SKM-1 treated with dmso at 0.1 percent for 144 hours (cell line): ENCODE results near the gene BMPER.

Experiments
- DNase-seq: peaks from one replicate; lab custom pipeline; 2025; ENCODE audit not compliant: unreplicated experiment; lab: John Stamatoyannopoulos, UW

BMPER gene

GRCh38 chr7:33921216-33921938 is 16.0 kb downstream of the BMPER start:
- DNase-seq, result no peak

- no peak for DNase-seq
Observed at GRCh38 chr7:33922820-33923219, 17.5 kb downstream of the BMPER start.

- DNase-seq, result no peak
Observed at GRCh38 chr7:33923440-33924229, 18.3 kb downstream of the BMPER start.

- no peak for DNase-seq
Observed at GRCh38 chr7:33926535-33926934, 21.2 kb downstream of the BMPER start.

GRCh38 chr7:33928986-33929385 is 23.6 kb downstream of the BMPER start:
- DNase-seq, result no peak

- DNase-seq, result no peak
Observed at GRCh38 chr7:33932221-33932620, 26.9 kb downstream of the BMPER start.

- peak; percentile 33 for DNase-seq
Observed at GRCh38 chr7:33932832-33933468, 27.6 kb downstream of the BMPER start.

GRCh38 chr7:33933611-33934281 is 28.4 kb downstream of the BMPER start:
- no peak for DNase-seq

- DNase-seq, result no peak
Observed at GRCh38 chr7:33934391-33934790, 29.1 kb downstream of the BMPER start.

GRCh38 chr7:33936503-33936902 is 31.2 kb downstream of the BMPER start:
- no peak for DNase-seq

- no peak for DNase-seq
Observed at GRCh38 chr7:33937871-33938270, 32.5 kb downstream of the BMPER start.

- DNase-seq, result no peak
Observed at GRCh38 chr7:33939121-33939520, 33.8 kb downstream of the BMPER start.

- DNase-seq, result no peak
Observed at GRCh38 chr7:33940503-33940902, 35.2 kb downstream of the BMPER start.

GRCh38 chr7:33941418-33941817 is 36.1 kb downstream of the BMPER start:
- no peak for DNase-seq

GRCh38 chr7:33946094-33946699 is 40.9 kb downstream of the BMPER start:
- DNase-seq, result no peak

GRCh38 chr7:33950047-33950714 is 44.8 kb downstream of the BMPER start:
- no peak for DNase-seq

- no peak for DNase-seq
Observed at GRCh38 chr7:33952824-33953223, 47.5 kb downstream of the BMPER start.

GRCh38 chr7:33958104-33958503 is 52.8 kb downstream of the BMPER start:
- DNase-seq, result no peak

- no peak for DNase-seq
Observed at GRCh38 chr7:33959676-33960075, 54.3 kb downstream of the BMPER start.

GRCh38 chr7:33961948-33962347 is 56.6 kb downstream of the BMPER start:
- DNase-seq, result no peak
